GM21619 (cell line): Measurements from ENCODE around the gene APPBP2.

Source experiments
- ATAC-seq: cut with Tn5 transposase; IDR thresholded peaks from one replicate; pipeline ENCODE4 v1.9.1; 2021; ENCODE audit not compliant: unreplicated experiment

The APPBP2 gene

GRCh38 chr17:60401819-60402218 is 124.2 kb downstream of the APPBP2 start:
- no peak for ATAC-seq

GRCh38 chr17:60398227-60398959 is 127.6 kb downstream of the APPBP2 start:
- peak; percentile 59 for ATAC-seq

GRCh38 chr17:60396412-60396811 is 129.6 kb downstream of the APPBP2 start:
- ATAC-seq, result no peak

GRCh38 chr17:60395508-60396065 is 130.5 kb downstream of the APPBP2 start:
- ATAC-seq, result no peak

GRCh38 chr17:60393840-60394723 is 132.0 kb downstream of the APPBP2 start:
- ATAC-seq, result no peak
